Measurements from ENCODE around the gene ATXN1. TPM values are rescaled to one million over a fixed set of nuclear protein-coding genes. Genes with fewer than 3 reads are reported as not detected.

Gene ATXN1
- total RNA-seq, 4 donors from 2014 or later = 26.4 to 46.4 (median 36.1) TPM

DNA sequence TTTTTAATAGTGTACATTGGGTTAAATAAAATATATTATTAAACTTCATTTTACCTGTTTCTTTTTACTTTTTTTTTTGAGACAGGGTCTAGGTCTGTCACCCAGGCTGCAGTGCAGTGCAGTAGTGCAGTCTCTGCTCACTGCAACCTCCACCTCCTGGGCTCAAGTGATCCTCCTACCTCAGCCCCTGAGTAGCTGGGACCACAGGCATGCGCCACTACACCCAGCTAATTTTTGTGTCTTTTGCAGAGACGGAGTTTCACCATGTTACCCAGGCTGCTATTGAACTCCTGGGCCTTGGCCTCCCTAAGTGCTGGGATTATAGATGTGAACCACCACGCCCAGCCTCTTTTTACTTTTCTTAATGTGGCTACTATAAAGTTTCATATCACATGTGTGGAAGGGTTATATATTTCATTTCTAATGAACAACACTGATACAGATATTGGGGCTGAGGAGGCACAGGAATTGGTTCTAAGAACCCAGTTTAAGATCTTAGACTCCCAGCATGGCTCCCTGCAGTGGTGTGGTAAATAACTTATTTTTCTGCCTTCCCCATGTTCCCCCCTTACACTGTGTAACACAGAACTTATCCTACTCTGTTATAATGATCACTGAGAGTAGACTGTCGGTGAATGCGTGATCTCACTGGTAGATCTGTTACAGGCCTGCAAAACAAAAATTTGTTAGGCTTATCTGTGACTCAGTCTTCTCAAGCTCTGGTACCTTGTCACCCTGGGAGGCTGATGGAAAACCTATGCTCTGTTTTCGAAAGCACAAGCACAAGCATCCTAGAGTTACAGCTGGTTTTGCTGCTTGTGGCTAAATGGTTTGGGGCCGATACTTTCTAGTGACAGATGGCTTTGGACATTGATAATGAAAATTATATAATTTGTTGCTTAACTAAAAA is 5.8 kb upstream of the ATXN1 start:
- DNase-seq (ENCODE audit: low spot score) (no peak), ATAC-seq (ENCODE audit: low FRiP score) (no peak)
- TF ChIP-seq, protein P1, sequence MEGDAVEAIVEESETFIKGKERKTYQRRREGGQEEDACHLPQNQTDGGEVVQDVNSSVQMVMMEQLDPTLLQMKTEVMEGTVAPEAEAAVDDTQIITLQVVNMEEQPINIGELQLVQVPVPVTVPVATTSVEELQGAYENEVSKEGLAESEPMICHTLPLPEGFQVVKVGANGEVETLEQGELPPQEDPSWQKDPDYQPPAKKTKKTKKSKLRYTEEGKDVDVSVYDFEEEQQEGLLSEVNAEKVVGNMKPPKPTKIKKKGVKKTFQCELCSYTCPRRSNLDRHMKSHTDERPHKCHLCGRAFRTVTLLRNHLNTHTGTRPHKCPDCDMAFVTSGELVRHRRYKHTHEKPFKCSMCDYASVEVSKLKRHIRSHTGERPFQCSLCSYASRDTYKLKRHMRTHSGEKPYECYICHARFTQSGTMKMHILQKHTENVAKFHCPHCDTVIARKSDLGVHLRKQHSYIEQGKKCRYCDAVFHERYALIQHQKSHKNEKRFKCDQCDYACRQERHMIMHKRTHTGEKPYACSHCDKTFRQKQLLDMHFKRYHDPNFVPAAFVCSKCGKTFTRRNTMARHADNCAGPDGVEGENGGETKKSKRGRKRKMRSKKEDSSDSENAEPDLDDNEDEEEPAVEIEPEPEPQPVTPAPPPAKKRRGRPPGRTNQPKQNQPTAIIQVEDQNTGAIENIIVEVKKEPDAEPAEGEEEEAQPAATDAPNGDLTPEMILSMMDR (IDR thresholded peaks at IDR 0.05) = no peak

DNA sequence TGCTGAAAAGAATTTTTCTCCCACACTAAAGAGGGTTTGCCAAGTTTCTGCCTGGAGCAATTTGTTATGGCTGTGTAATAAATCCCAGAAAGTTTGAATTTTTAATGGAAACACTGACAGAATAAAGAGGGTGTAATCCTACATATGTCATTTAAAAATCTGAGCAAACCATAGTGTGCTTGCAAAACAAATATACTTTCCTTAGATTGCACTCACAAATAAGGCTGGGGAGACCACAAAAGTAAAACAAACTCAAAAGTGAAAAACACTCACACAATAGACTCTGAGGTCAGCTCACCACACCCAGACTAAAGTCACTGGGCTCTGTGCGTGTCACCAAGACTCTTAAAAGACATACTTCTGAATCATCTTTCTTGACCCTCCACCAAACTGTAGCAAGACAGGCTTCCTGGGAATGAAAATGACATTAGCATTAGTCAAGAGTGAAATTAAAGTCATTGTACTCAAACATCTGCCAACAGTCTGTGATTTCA is 4.8 kb upstream of the ATXN1 start:
- TF ChIP-seq, protein P1 (IDR thresholded peaks at IDR 0.05) = no peak
- no peak for DNase-seq (ENCODE audit: low spot score)
- ATAC-seq (ENCODE audit: low FRiP score) = no peak

DNA sequence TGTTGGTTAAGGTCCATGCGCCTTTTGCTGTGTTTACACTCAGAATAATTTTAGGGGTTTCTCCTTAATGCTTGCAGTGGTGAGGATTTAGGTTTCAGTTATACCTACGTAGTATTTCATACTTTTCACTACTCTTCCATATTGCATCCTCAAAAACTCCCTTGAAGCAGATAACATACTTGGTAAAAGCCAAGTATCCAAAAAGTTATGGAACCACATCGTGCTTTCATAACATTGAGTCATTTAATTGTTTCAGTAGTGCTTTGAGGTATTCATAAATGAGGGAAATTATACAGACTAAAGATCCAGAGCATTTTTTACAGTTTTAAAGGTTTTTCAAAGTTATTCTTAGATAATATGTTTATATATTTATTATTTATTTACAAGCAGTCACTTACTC is 4.0 kb upstream of the ATXN1 start:
- TF ChIP-seq, protein P1 (IDR thresholded peaks at IDR 0.05) = no peak
- DNase-seq (ENCODE audit: low spot score) (no peak), ATAC-seq (ENCODE audit: low FRiP score) (no peak)

DNA sequence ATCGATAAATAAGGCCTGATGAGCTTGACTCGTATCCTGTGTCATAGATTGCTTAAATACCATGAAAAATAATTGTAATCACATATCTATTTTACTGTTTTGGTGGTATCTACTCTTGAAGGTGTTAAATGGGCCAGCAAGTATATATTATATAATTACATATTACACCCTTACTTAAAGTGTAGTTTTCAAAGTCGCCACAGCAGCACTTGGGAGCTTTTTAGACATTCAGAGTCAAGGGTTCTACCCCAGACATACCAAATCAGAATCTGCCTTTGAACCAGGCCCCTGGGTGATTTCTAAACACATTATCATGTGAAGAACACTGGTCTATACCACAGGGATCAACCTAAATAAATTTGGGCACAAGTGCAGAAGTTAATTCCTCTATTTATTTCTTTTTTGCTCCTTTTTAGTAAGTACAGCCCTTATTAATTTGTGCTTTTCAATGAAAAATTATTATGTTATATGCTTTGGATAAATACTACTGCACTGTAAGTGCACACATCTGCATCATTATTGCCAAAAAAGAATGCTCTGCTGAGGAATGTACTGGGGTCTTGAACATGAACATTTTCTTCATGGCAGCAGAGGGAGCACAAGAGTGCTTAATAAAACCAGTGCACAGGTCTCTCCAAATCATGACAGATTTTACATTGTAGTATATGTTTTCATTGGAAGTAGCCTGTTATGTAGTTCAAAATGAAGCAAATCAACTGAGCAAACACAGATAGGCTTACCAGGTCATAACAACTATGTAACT is 3.1 kb upstream of the ATXN1 start:
- ATAC-seq (ENCODE audit: low FRiP score) (no peak), DNase-seq (ENCODE audit: low spot score) (no peak)
- TF ChIP-seq, protein P1 (IDR thresholded peaks at IDR 0.05) = no peak

DNA sequence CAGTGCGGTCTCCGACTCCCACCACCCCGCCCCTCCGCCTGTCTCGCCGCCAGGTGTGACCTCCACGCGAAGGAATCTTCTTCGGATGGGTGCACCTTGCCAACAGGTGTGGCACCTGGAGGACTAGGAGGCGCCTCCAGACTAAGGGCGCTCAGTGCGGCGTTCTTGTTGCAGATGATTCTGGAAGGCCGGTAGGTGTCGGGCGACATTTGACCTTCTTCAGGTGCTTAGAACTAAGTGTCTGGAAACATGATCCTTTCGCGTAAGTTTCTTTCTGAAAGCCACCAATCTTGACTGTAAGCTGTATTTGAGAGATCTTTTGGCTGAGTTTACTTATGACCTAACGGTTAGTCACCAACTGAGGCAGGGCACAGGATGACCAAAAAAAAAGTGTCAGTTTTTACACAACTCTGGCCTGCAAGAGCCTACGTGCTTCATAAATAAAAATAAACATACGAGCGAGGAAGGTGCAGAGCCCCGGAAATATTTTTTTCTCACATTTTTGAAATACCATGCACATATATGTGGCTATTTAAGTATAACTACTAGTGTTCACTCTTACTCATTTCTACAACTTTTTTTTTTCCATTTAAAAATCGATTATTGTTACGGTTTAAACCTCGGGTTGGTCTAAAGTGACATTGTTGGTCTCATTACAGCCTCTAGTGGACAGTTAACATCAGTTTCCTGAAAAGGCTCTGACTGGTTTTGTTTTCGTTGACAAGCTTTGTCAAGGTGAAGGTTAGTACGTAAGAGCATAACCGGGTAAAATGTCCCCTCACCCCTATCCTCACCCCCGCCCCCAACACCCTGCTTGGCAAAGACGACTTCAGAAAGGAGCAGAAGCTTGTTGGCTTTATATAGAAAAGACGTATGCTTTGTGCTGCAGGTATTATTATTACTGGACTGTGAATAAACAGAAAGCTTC is 1.6 kb upstream of the ATXN1 start:
- peak; percentile 22 for ATAC-seq (ENCODE audit: low FRiP score)
- TF ChIP-seq, protein P1 (IDR thresholded peaks at IDR 0.05) = peak in 1 of 3 donors; percentile 22
- DNase-seq (ENCODE audit: low spot score) = no peak

DNA sequence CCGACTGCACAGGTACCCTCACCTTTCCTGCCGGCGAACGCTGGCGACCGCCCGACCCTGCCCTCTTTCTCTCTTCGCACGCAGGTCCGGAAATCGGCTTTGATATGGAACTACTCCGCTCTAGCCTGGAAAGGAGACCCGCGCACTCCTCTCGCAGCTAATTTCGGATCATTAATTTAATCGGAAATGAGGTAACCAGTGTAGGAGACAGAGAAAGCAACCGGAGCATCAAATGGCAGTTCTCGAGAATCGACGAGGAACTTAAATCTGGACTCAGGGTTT is 949 bp upstream of the ATXN1 start:
- ATAC-seq (ENCODE audit: low FRiP score) = no peak
- TF ChIP-seq, protein P1 (IDR thresholded peaks at IDR 0.05) = no peak

More for the DNA sequence above, 949 bp upstream of the ATXN1 start:
- DNase-seq (ENCODE audit: low spot score) = no peak
